HG03378 (cell line): ENCODE data around the gene ABL1.

Experiments
- ATAC-seq: cut with Tn5 transposase; IDR thresholded peaks from one replicate; pipeline ENCODE4 v1.9.1; 2021; ENCODE audit warnings: mild to moderate bottlenecking, moderate library complexity; ENCODE audit not compliant: unreplicated experiment

Gene ABL1

GRCh38 chr9:130870491-130871381, 35.7 kb downstream of the ABL1 start:
- no peak for ATAC-seq

- no peak for ATAC-seq
Measured at GRCh38 chr9:130871395-130872062, 36.5 kb downstream of the ABL1 start.

GRCh38 chr9:130872093-130872492, 37.0 kb downstream of the ABL1 start:
- ATAC-seq = no peak

- ATAC-seq = no peak
Measured at GRCh38 chr9:130872508-130872907, 37.5 kb downstream of the ABL1 start.

GRCh38 chr9:130872912-130873503, 38.0 kb downstream of the ABL1 start:
- ATAC-seq = no peak

GRCh38 chr9:130873966-130874365, 38.9 kb downstream of the ABL1 start:
- no peak for ATAC-seq

GRCh38 chr9:130874783-130875182, 39.7 kb downstream of the ABL1 start:
- no peak for ATAC-seq

- no peak for ATAC-seq
Measured at GRCh38 chr9:130877300-130877699, 42.2 kb downstream of the ABL1 start.

- ATAC-seq = no peak
Measured at GRCh38 chr9:130878295-130878694, 43.2 kb downstream of the ABL1 start.

- ATAC-seq = no peak
Measured at GRCh38 chr9:130879863-130880411, 44.9 kb downstream of the ABL1 start.

GRCh38 chr9:130880599-130881220, 45.7 kb downstream of the ABL1 start:
- ATAC-seq = no peak

GRCh38 chr9:130881516-130881915, 46.5 kb downstream of the ABL1 start:
- ATAC-seq = no peak

GRCh38 chr9:130882696-130883225, 47.7 kb downstream of the ABL1 start:
- no peak for ATAC-seq

GRCh38 chr9:130883479-130883878, 48.4 kb downstream of the ABL1 start:
- no peak for ATAC-seq

GRCh38 chr9:130884111-130884531, 49.1 kb downstream of the ABL1 start:
- no peak for ATAC-seq

- no peak for ATAC-seq
Measured at GRCh38 chr9:130884542-130885483, 49.8 kb downstream of the ABL1 start.

- ATAC-seq = no peak
Measured at GRCh38 chr9:130885484-130886375, 50.7 kb downstream of the ABL1 start.

GRCh38 chr9:130886981-130887380, 51.9 kb downstream of the ABL1 start:
- no peak for ATAC-seq
